Heart left ventricle (tissue), 16 donors: Measurements from ENCODE around the gene KRTDAP. TPM values are rescaled to one million over a fixed set of nuclear protein-coding genes. Genes with fewer than 3 reads are reported as not detected.

Source experiments
- ATAC-seq, 4 donors: fragments of 200-7000 bp; cut with Tn5 transposase; one replicate each; pipeline ENCODE4 v1.9.1; 2020 to 2022; ENCODE audit warnings: moderate library complexity in 4 of 4, mild to moderate bottlenecking in 3 of 4, moderate number of reproducible peaks in 1 of 4
- DNase-seq, 5 donors: peaks; one replicate each; pipeline ENCODE4 v3.0.0-alpha.2; 2020
- H3K27ac ChIP-seq, 12 donors: fragments of 200-600 bp; sonication (generic) in 4 of 12; one replicate each; pipeline versions ENCODE4 v1.5.0 to v1.8.0; 2016 to 2022; ENCODE audit warnings: mild to moderate bottlenecking in 2 of 12
- H3K27me3 ChIP-seq, 9 donors: fragments of 200-600 bp; sonication (generic) in 2 of 9; one replicate each; pipeline versions ENCODE4 v1.5.1 to v1.8.0; 2016 to 2022; ENCODE audit warnings: mild to moderate bottlenecking in 3 of 9
- H3K36me3 ChIP-seq, 9 donors: fragments of 200-600 bp; sonication (generic) in 2 of 9; one replicate each; pipeline versions ENCODE4 v1.5.0 to v1.8.0; 2018 to 2022; ENCODE audit warnings: mild to moderate bottlenecking in 2 of 9
- H3K4me1 ChIP-seq, 12 donors: fragments of 200-600 bp; sonication (generic) in 4 of 12; one replicate each; pipeline versions ENCODE4 v1.5.0 to v1.8.0; 2016 to 2022; ENCODE audit warnings: mild to moderate bottlenecking in 3 of 12
- H3K4me3 ChIP-seq, 12 donors: fragments of 200-600 bp; sonication (generic) in 4 of 12; one replicate each; pipeline versions ENCODE4 v1.5.0 to v1.8.0; 2017 to 2022; ENCODE audit warnings: mild to moderate bottlenecking in 9 of 12, moderate library complexity in 4 of 12
- H3K9me3 ChIP-seq, 12 donors: fragments of 200-600 bp; sonication (generic) in 4 of 12; one replicate each; pipeline versions ENCODE4 v1.5.0 to v1.8.0; 2016 to 2022; ENCODE audit warnings: mild to moderate bottlenecking in 1 of 12
- CTCF ChIP-seq, 12 donors: fragments of 200-600 bp; sonication (generic) in 4 of 12; IDR thresholded peaks; one replicate each; pipeline versions ENCODE4 v1.5.0 to v1.8.0; 2018 to 2022; ENCODE audit warnings: antibody characterized with exemption in 12 of 12, mild to moderate bottlenecking in 5 of 12
- POLR2A ChIP-seq, 2 donors: fragments of 450-650 bp; IDR thresholded peaks; one replicate each; pipeline ENCODE4 v1.6.1; 2017; ENCODE audit warnings: antibody characterized with exemption in 2 of 2, mild to moderate bottlenecking in 2 of 2, moderate library complexity in 2 of 2
- WGBS, 4 donors: extraction: QIAGEN DNeasy Blood & Tissue Kit in 2 of 4; methylation state at CpG; one replicate each; pipeline versions ENCODE4 v1.1.5 to v1.1.7; 2013 to 2018; 5-methylcytosine and 5-hydroxymethylcytosine counted together
- intact Hi-C, 10 donors: fragments of 100-400 bp; cut with DNase I; formaldehyde crosslinking; loops; one replicate each; pipeline versions ENCODE4 v1.11.1 to v1.14.2; 2022
- polyA plus RNA-seq, 2 donors: library from polyadenylated mRNA; stranded (reverse); fragments of 200-250 nt; gene quantifications; one replicate each; pipeline ENCODE4 v1.2.3, GENCODE V29; 2013
- total RNA-seq, 9 donors: library from RNA; depleted of rRNA in 2 of 9; stranded (reverse); fragments of >200 nt in 2 of 9; fragmentation: NEBNext Ultra II Directional in 3 of 9; extraction: Animal tissue kit (Norgen Biotek cat#: 25700) in 3 of 9; gene quantifications; one replicate each; pipeline versions ENCODE4 v1.1.0 to v1.2.4, GENCODE V29; 2016 to 2023
- donor health status: ischemic (EF 13 %, LVEDD 7.1; RV severe dilation, severe dysfunction).
- donor health status: healthy with polysubstance abuse.
- donor health status: DM: no; HTN: yes; CAD: no.
- donor health status: DM: no; HTN: no; CAD: no.
- donor health status: ischemic (EF 25% LVEDD 6.9; RV normal size, moderate dysfunction).
- donor health status: ischemic (EF 25% LVEDD 5.7; RV mildly dilated, moderate dysfunction).
- donor health status: healthy.
- donor health status: DM: yes; HTN: yes; CAD: no.
- donor health status: ischemic (EF 35%, LVEDD 5.7; RV mildly dilated, moderate dysfunction).
- donor health status: nonischemic (EF 11% LVEDD 7.7; RV severe dilation, severe dysfunction).
- donor health status: DM: yes; HTN: yes; CAD: no.
- donor health status: PGD.
- donor health status: ischemic (EF 29% LVEDD 5.4; RV normal size, mild dysfunction).
- donor health status: nonischemic (EF 23%, LVEDD 6.1; RV moderate dilation, normal function).

KRTDAP gene
- total and polyA plus RNA-seq, 11 donors, result not detected

GRCh38 chr19:35444735-35445134 is 45.5 kb downstream of the KRTDAP start:
- ATAC-seq (no peak), DNase-seq (no peak)
- H3K36me3 ChIP-seq, result no peaks in the 10 kb centered on the region
- intact Hi-C loops, result no loop called here
- H3K4me3 ChIP-seq, result no peak overlapping the region
- H3K4me1 ChIP-seq, result peaks cover 0 to 65% (median 4%) of the 10 kb centered on the region in 12 donors
- H3K9me3 ChIP-seq, result no peaks in the 10 kb centered on the region
- H3K27ac ChIP-seq, result no peak overlapping the region
- 80 to 90% (median 83%) methylated on average over 1 of the region's 1 CpG for WGBS, 4 donors
- peaks cover 0 to 3% (median 0%) of the 10 kb centered on the region in 9 donors for H3K27me3 ChIP-seq
- no peak for TF ChIP-seq CTCF (IDR thresholded peaks at IDR 0.05)
- no peak for TF ChIP-seq POLR2A (IDR thresholded peaks at IDR 0.05)

- no peaks in the 10 kb centered on the region for H3K36me3 ChIP-seq
- WGBS, 4 donors, result 73 to 81% (median 76%) methylated on average over 7 of the region's 7 CpGs
- DNase-seq (peak in 2 of 5 donors; percentile 58 to 77), ATAC-seq (no peak)
- H3K4me3 ChIP-seq, result no peak overlapping the region
- intact Hi-C loops, result no loop called here
- TF ChIP-seq CTCF (IDR thresholded peaks at IDR 0.05) (no peak), POLR2A (IDR thresholded peaks at IDR 0.05) (no peak)
- peaks cover 0 to 55% (median 4%) of the 10 kb centered on the region in 12 donors for H3K4me1 ChIP-seq
- no peaks in the 10 kb centered on the region for H3K9me3 ChIP-seq
- H3K27me3 ChIP-seq, result no peaks in the 10 kb centered on the region
- H3K27ac ChIP-seq, result no peak overlapping the region
Observed at GRCh38 chr19:35442091-35442490, 48.2 kb downstream of the KRTDAP start.

GRCh38 chr19:35439921-35440320 is 50.3 kb downstream of the KRTDAP start:
- no peak for ATAC-seq
- no peak overlapping the region for H3K4me3 ChIP-seq
- 81 to 95% (median 94%) methylated on average over 6 of the region's 6 CpGs for WGBS, 4 donors
- no peaks in the 10 kb centered on the region for H3K36me3 ChIP-seq
- no peak for DNase-seq
- intact Hi-C loops, result no loop called here
- no peaks in the 10 kb centered on the region for H3K27me3 ChIP-seq
- no peak overlapping the region for H3K27ac ChIP-seq
- H3K9me3 ChIP-seq, result no peaks in the 10 kb centered on the region
- peaks cover 6 to 58% (median 22%) of the 10 kb centered on the region in 12 donors for H3K4me1 ChIP-seq
- TF ChIP-seq POLR2A (IDR thresholded peaks at IDR 0.05) (no peak), CTCF (IDR thresholded peaks at IDR 0.05) (no peak)

GRCh38 chr19:35438527-35438926 is 51.7 kb downstream of the KRTDAP start:
- TF ChIP-seq POLR2A (IDR thresholded peaks at IDR 0.05) (no peak), CTCF (IDR thresholded peaks at IDR 0.05) (no peak)
- no peak for ATAC-seq
- H3K27ac ChIP-seq, result no peak overlapping the region
- intact Hi-C loops, result no loop called here
- H3K4me1 ChIP-seq, result peaks cover 6 to 68% (median 31%) of the 10 kb centered on the region in 12 donors
- WGBS, 4 donors, result 50 to 65% (median 55%) methylated on average over 5 of the region's 5 CpGs
- H3K36me3 ChIP-seq, result no peaks in the 10 kb centered on the region
- no peaks in the 10 kb centered on the region for H3K27me3 ChIP-seq
- no peaks in the 10 kb centered on the region for H3K9me3 ChIP-seq
- no peak for DNase-seq
- H3K4me3 ChIP-seq, result no peak overlapping the region
